Fibroblast of lung (primary cell): ENCODE results near the gene FSTL5. TPM values are rescaled to one million over a fixed set of nuclear protein-coding genes. Genes with fewer than 3 reads are reported as not detected.

Source experiments
- DNase-seq, 2 donors: peaks; one replicate each; pipeline versions ENCODE4 v3.0.0 to v3.0.0-alpha.2; 2010; ENCODE audit warnings: low read depth in 2 of 2
- H2AFZ ChIP-seq: 2 replicates; pipeline ENCODE4 v1.5.1; 2012; ENCODE audit warnings: low read length, control low read depth, inconsistent platforms
- H3K27ac ChIP-seq: 2 replicates; pipeline ENCODE4 v1.5.1; 2011; ENCODE audit warnings: low read length, control low read depth; ENCODE audit not compliant: insufficient read depth
- H3K27me3 ChIP-seq: 2 replicates; pipeline ENCODE4 v1.5.1; 2011; ENCODE audit warnings: mild to moderate bottlenecking, low read length; ENCODE audit not compliant: control insufficient read depth, insufficient read depth
- H3K36me3 ChIP-seq: 2 replicates; pipeline ENCODE4 v1.5.1; 2011; ENCODE audit warnings: low read length; ENCODE audit not compliant: control insufficient read depth, insufficient read depth
- H3K4me1 ChIP-seq: 2 replicates; pipeline ENCODE4 v1.5.1; 2011; ENCODE audit warnings: low read length; ENCODE audit not compliant: control insufficient read depth, insufficient read depth; ENCODE audit errors: extremely low read depth
- H3K4me2 ChIP-seq: 2 replicates; pipeline ENCODE4 v1.5.1; 2011; ENCODE audit warnings: low read length, control low read depth; ENCODE audit not compliant: insufficient read depth; ENCODE audit errors: extremely low read depth
- H3K4me3 ChIP-seq, 4 experiments: fragments of 200-600 bp in 1 of 4; sonication (generic) in 1 of 4; replicated peaks in 1 of 4; 2 replicates each; pipeline ENCODE4 v1.5.1; 2011 to 2016; ENCODE audit warnings: low read length in 4 of 4, low read depth in 3 of 4, mild to moderate bottlenecking in 3 of 4, control low read depth in 2 of 4, inconsistent platforms in 1 of 4, mixed read lengths in 1 of 4; ENCODE audit not compliant: insufficient read depth in 1 of 4; ENCODE audit errors: control extremely low read depth in 1 of 4
- H3K79me2 ChIP-seq: 2 replicates; pipeline ENCODE4 v1.5.1; 2012; ENCODE audit warnings: mild to moderate bottlenecking, low read length, inconsistent platforms; ENCODE audit not compliant: control insufficient read depth, insufficient read depth
- H3K9ac ChIP-seq: 2 replicates; pipeline ENCODE4 v1.5.1; 2011; ENCODE audit warnings: mild to moderate bottlenecking, low read length, control low read depth; ENCODE audit not compliant: insufficient read depth
- H3K9me3 ChIP-seq: 2 replicates; pipeline ENCODE4 v1.5.1; 2012; ENCODE audit warnings: low read depth, low read length; ENCODE audit not compliant: control insufficient read depth, insufficient read depth
- H4K20me1 ChIP-seq: 2 replicates; pipeline ENCODE4 v1.5.1; 2011; ENCODE audit warnings: low read length; ENCODE audit not compliant: control insufficient read depth, insufficient read depth; ENCODE audit errors: extremely low read depth
- EZH2 ChIP-seq: IDR thresholded peaks from 2 replicates; pipeline ENCODE4 v1.5.1; 2012; ENCODE audit warnings: low read length, control low read depth, mild to moderate bottlenecking; ENCODE audit errors: missing control alignments
- polyA plus RNA-seq, 2 donors: library from polyadenylated mRNA; depleted of rRNA in 1 of 2; stranded (reverse) in 1 of 2; unstranded in 1 of 2; fragments of >200 nt; gene quantifications; 2 replicates each; pipeline ENCODE4 v1.2.1, GENCODE V29; 2011 to 2012; ENCODE audit warnings: missing spikeins in 1 of 2
- total RNA-seq: library from RNA; depleted of rRNA; stranded (reverse); fragments of >200 nt; gene quantifications from 2 replicates; pipeline ENCODE4 v1.2.1, GENCODE V29; 2014
- TF ChIP-seq, protein P1 (sequence below), 2 donors: IDR thresholded peaks in 1 of 2; conservative IDR thresholded peaks in 1 of 2; 1 replicate in 1 of 2; 2 replicates in 1 of 2; pipeline ENCODE4 v1.5.1; 2011 to 2012; ENCODE audit warnings: low read length in 2 of 2, control low read depth in 1 of 2, inconsistent platforms in 1 of 2, low read depth in 1 of 2, mild to moderate bottlenecking in 1 of 2

Gene FSTL5
- total and polyA plus RNA-seq, 2 donors (not counting 1 experiment from before 2014, with no cell fraction given), result 0.11 to 0.33 TPM

DNA sequence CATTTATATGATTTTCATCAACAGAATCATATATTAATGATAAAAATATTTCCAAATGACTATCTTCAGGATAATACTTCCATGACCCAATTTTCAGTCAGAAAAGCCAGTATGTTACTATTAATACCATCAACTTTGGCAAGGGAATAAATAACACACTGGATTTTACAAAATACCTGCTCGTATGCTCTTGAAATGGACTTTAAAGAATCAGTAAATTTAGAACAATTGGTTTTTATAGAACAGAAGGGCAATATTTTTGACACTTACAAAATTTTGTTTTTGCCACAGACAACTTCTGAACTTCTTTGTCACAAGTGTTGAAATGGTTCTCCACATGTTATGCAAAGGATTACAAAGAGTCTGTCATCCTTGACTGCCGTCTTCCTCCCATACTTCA is 700.4 kb downstream of the FSTL5 start:
- TF ChIP-seq, protein P1, sequence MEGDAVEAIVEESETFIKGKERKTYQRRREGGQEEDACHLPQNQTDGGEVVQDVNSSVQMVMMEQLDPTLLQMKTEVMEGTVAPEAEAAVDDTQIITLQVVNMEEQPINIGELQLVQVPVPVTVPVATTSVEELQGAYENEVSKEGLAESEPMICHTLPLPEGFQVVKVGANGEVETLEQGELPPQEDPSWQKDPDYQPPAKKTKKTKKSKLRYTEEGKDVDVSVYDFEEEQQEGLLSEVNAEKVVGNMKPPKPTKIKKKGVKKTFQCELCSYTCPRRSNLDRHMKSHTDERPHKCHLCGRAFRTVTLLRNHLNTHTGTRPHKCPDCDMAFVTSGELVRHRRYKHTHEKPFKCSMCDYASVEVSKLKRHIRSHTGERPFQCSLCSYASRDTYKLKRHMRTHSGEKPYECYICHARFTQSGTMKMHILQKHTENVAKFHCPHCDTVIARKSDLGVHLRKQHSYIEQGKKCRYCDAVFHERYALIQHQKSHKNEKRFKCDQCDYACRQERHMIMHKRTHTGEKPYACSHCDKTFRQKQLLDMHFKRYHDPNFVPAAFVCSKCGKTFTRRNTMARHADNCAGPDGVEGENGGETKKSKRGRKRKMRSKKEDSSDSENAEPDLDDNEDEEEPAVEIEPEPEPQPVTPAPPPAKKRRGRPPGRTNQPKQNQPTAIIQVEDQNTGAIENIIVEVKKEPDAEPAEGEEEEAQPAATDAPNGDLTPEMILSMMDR (conservative IDR thresholded peaks at IDR 0.05 in 1 of 2, IDR thresholded peaks at IDR 0.05 in 1 of 2; ENCODE audit: low read depth in 1 of 2, low read length in 2 of 2), result no peak
- TF ChIP-seq EZH2, result no peak
- Histone ChIP-seq H3K4me2 (no peak overlapping the region), H3K27ac (no peak overlapping the region), H3K9ac (no peak overlapping the region), H3K27me3 (no peaks in the 10 kb centered on the region), H3K4me1 (no peaks in the 10 kb centered on the region), H4K20me1 (no peaks in the 10 kb centered on the region), H3K36me3 (no peaks in the 10 kb centered on the region), H3K79me2 (no peaks in the 10 kb centered on the region), H3K4me3 (no peak overlapping the region), H3K9me3 (no peaks in the 10 kb centered on the region), H2AFZ (no peak overlapping the region)
- no peak for DNase-seq

DNA sequence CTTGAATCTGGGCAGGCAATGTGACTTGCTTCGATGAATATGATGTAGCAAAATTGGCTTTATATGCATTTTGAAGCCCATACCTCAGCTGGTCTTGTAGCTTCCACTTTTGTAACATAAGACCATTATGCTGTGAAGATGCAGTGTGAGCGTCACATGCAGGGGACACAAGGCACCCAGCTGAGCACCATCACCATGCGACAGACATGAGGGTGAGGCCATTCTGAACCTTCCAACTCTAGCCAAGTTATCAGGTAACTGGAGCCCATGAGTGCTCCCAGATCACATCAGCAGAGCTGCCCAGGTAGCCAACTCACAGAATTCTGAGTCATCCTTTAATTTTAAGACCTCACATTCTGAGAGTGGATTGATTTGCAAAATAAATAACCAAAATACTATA is 705.9 kb downstream of the FSTL5 start:
- DNase-seq, result no peak
- Histone ChIP-seq H3K4me1 (no peaks in the 10 kb centered on the region), H3K27ac (no peak overlapping the region), H3K9ac (no peak overlapping the region), H3K4me2 (no peak overlapping the region), H3K9me3 (no peaks in the 10 kb centered on the region), H3K4me3 (no peak overlapping the region), H3K36me3 (no peaks in the 10 kb centered on the region), H3K27me3 (no peaks in the 10 kb centered on the region), H3K79me2 (no peaks in the 10 kb centered on the region), H4K20me1 (no peaks in the 10 kb centered on the region), H2AFZ (no peak overlapping the region)
- no peak for TF ChIP-seq EZH2
- TF ChIP-seq, protein P1 (conservative IDR thresholded peaks at IDR 0.05 in 1 of 2, IDR thresholded peaks at IDR 0.05 in 1 of 2; ENCODE audit: low read depth in 1 of 2, low read length in 2 of 2), result no peak

DNA sequence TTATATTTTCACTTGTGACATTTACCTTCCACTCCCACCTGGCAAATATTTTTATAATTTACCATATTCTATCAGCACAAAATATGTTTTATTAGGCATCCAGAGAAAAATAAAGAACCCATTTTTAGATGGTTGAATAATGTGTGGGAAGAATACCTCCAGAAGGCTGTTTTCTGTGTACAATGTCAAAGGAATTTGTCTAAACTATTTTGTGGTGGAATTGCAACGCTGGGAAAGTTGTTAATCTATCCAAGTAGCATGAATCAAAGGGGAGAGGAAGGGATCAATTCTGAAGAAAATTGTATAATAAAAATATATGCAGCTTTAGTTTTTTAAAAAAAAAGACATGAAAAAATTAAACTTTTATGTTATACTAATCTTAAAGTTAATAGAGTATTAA is 706.5 kb downstream of the FSTL5 start:
- Histone ChIP-seq H3K36me3 (no peaks in the 10 kb centered on the region), H3K9ac (no peak overlapping the region), H3K27me3 (no peaks in the 10 kb centered on the region), H3K4me1 (no peaks in the 10 kb centered on the region), H2AFZ (no peak overlapping the region), H3K27ac (no peak overlapping the region), H4K20me1 (no peaks in the 10 kb centered on the region), H3K4me3 (no peak overlapping the region), H3K9me3 (no peaks in the 10 kb centered on the region), H3K4me2 (no peak overlapping the region), H3K79me2 (no peaks in the 10 kb centered on the region)
- TF ChIP-seq EZH2, result no peak
- TF ChIP-seq, protein P1 (conservative IDR thresholded peaks at IDR 0.05 in 1 of 2, IDR thresholded peaks at IDR 0.05 in 1 of 2; ENCODE audit: low read depth in 1 of 2, low read length in 2 of 2), result no peak
- peak in 1 of 2 donors; percentile 51 for DNase-seq
